ENCODE measurements around the gene STAMBPL1. TPM values are rescaled to one million over a fixed set of nuclear protein-coding genes. Genes with fewer than 3 reads are reported as not detected.
"Not testable (repeated sequence)": the region's sequence is repeated elsewhere in the genome, so short reads cannot be mapped to it uniquely, and the experiment has no call there.

Gene STAMBPL1
- total RNA-seq (10 to 100 TPM; 10.2 to 23.9 TPM), polyA plus RNA-seq (ENCODE audit: insufficient read length in 2 of 2) (10 to 100 TPM in 1 of 2 donors, 1 to 10 TPM in 1; 8.4 to 10.4 TPM)
- long read RNA-seq, donor 1, partial matches to known transcripts: 0 of 4 reads
- long read RNA-seq, donor 1, other reads (novel, unspliced or antisense): 0 of 4 reads
- long read RNA-seq, donor 2: 0 reads
- long read RNA-seq, donor 3, partial matches to known transcripts: 0 of 13 reads
- long read RNA-seq, donor 3, other reads (novel, unspliced or antisense): 12 of 13 reads
- long read RNA-seq, donor 4, partial matches to known transcripts: 0 of 4 reads
- long read RNA-seq, donor 4, other reads (novel, unspliced or antisense): 0 of 4 reads

- Histone ChIP-seq H3K36me3 (ENCODE audit: control insufficient read depth, insufficient read depth, low read length) (no peaks in the 10 kb centered on the region), H3K27ac (ENCODE audit: low read depth, low read length) (peak within 1 kb of the TSS; percentile 91), H3K27me3 (ENCODE audit: control insufficient read depth, insufficient read depth, low read length) (peaks cover 3% of the 10 kb centered on the region), H3K4me1 (ENCODE audit: control insufficient read depth, insufficient read depth, low read length) (no peaks in the 10 kb centered on the region), H3K9me3 (ENCODE audit: control insufficient read depth, insufficient read depth, low read length) (no peaks in the 10 kb centered on the region), H3K4me3 (ENCODE audit: low read depth, low read length) (peak within 1 kb of the TSS; percentile 87)
- under 1% methylated on average over 22 of the region's 26 CpGs for WGBS (ENCODE audit: insufficient coverage)
- DNase-seq (ENCODE audit: low read depth in 4 of 6, low spot score in 6 of 6): peak in 5 of 6 donors; percentile 45 to 87 (median 46)
Observed at GRCh38 chr10:88879534-88880281, at the start of gene STAMBPL1. Gene STAMBPL1, plus strand, starts transcription at chr10:88880245. Its CDS starts 21,464 bp downstream, at chr10:88901709.

- Histone ChIP-seq H3K36me3 (ENCODE audit: control insufficient read depth, insufficient read depth, low read length) (no peaks in the 10 kb centered on the region), H3K9me3 (ENCODE audit: control insufficient read depth, insufficient read depth, low read length) (no peaks in the 10 kb centered on the region), H3K27me3 (ENCODE audit: control insufficient read depth, insufficient read depth, low read length) (no peaks in the 10 kb centered on the region), H3K27ac (ENCODE audit: low read depth, low read length) (no peak overlapping the region), H3K4me3 (ENCODE audit: low read depth, low read length) (no peak overlapping the region), H3K4me1 (ENCODE audit: control insufficient read depth, insufficient read depth, low read length) (no peaks in the 10 kb centered on the region)
- WGBS (ENCODE audit: insufficient coverage): 77% methylated on average over 6 of the region's 9 CpGs
- no peak for DNase-seq (ENCODE audit: low read depth in 4 of 6, low spot score in 6 of 6)
Observed at GRCh38 chr10:88830643-88831268, 49.3 kb upstream of the STAMBPL1 start.

GRCh38 chr10:88831709-88832108 lies 48.3 kb upstream of the STAMBPL1 start:
- Histone ChIP-seq H3K4me1 (ENCODE audit: control insufficient read depth, insufficient read depth, low read length) (no peaks in the 10 kb centered on the region), H3K27me3 (ENCODE audit: control insufficient read depth, insufficient read depth, low read length) (no peaks in the 10 kb centered on the region), H3K36me3 (ENCODE audit: control insufficient read depth, insufficient read depth, low read length) (no peaks in the 10 kb centered on the region), H3K27ac (ENCODE audit: low read depth, low read length) (no peak overlapping the region), H3K9me3 (ENCODE audit: control insufficient read depth, insufficient read depth, low read length) (no peaks in the 10 kb centered on the region), H3K4me3 (ENCODE audit: low read depth, low read length) (no peak overlapping the region)
- WGBS (ENCODE audit: insufficient coverage): 73% methylated on average over 4 of the region's 8 CpGs
- no peak for DNase-seq (ENCODE audit: low read depth in 4 of 6, low spot score in 6 of 6)

GRCh38 chr10:88832376-88832775 lies 47.7 kb upstream of the STAMBPL1 start:
- no peaks in the 10 kb centered on the region for H3K27me3 ChIP-seq (ENCODE audit: control insufficient read depth, insufficient read depth, low read length)

GRCh38 chr10:88833156-88833555 lies 46.9 kb upstream of the STAMBPL1 start:
- DNase-seq (ENCODE audit: low read depth in 4 of 6, low spot score in 6 of 6): no peak
- no CpG with 5 or more reads among the region's 2 CpGs for WGBS (ENCODE audit: insufficient coverage)

More at GRCh38 chr10:88832376-88832775, 47.7 kb upstream of the STAMBPL1 start:
- Histone ChIP-seq H3K9me3 (ENCODE audit: control insufficient read depth, insufficient read depth, low read length) (no peaks in the 10 kb centered on the region), H3K4me1 (ENCODE audit: control insufficient read depth, insufficient read depth, low read length) (no peaks in the 10 kb centered on the region), H3K27ac (ENCODE audit: low read depth, low read length) (no peak overlapping the region), H3K36me3 (ENCODE audit: control insufficient read depth, insufficient read depth, low read length) (no peaks in the 10 kb centered on the region), H3K4me3 (ENCODE audit: low read depth, low read length) (no peak overlapping the region)
- no peak for DNase-seq (ENCODE audit: low read depth in 4 of 6, low spot score in 6 of 6)

GRCh38 chr10:88833723-88834122 lies 46.3 kb upstream of the STAMBPL1 start:
- no peak for DNase-seq (ENCODE audit: low read depth in 4 of 6, low spot score in 6 of 6)

More at GRCh38 chr10:88833156-88833555, 46.9 kb upstream of the STAMBPL1 start:
- Histone ChIP-seq H3K4me3 (ENCODE audit: low read depth, low read length) (no peak overlapping the region), H3K9me3 (ENCODE audit: control insufficient read depth, insufficient read depth, low read length) (no peaks in the 10 kb centered on the region), H3K27me3 (ENCODE audit: control insufficient read depth, insufficient read depth, low read length) (no peaks in the 10 kb centered on the region), H3K4me1 (ENCODE audit: control insufficient read depth, insufficient read depth, low read length) (no peaks in the 10 kb centered on the region), H3K36me3 (ENCODE audit: control insufficient read depth, insufficient read depth, low read length) (no peaks in the 10 kb centered on the region), H3K27ac (ENCODE audit: low read depth, low read length) (no peak overlapping the region)

GRCh38 chr10:88835096-88835909 lies 44.7 kb upstream of the STAMBPL1 start:
- Histone ChIP-seq H3K36me3 (ENCODE audit: control insufficient read depth, insufficient read depth, low read length) (no peaks in the 10 kb centered on the region), H3K9me3 (ENCODE audit: control insufficient read depth, insufficient read depth, low read length) (no peaks in the 10 kb centered on the region), H3K27me3 (ENCODE audit: control insufficient read depth, insufficient read depth, low read length) (no peaks in the 10 kb centered on the region), H3K4me3 (ENCODE audit: low read depth, low read length) (no peak overlapping the region), H3K4me1 (ENCODE audit: control insufficient read depth, insufficient read depth, low read length) (no peaks in the 10 kb centered on the region), H3K27ac (ENCODE audit: low read depth, low read length) (no peak overlapping the region)
- peak; percentile 36 to 96 (median 68) for DNase-seq (ENCODE audit: low read depth in 4 of 6, low spot score in 6 of 6)
- WGBS (ENCODE audit: insufficient coverage): 0% methylated on average over 6 of the region's 10 CpGs

More at GRCh38 chr10:88833723-88834122, 46.3 kb upstream of the STAMBPL1 start:
- H3K4me3 ChIP-seq (ENCODE audit: low read depth, low read length): no peak overlapping the region
- no peaks in the 10 kb centered on the region for H3K9me3 ChIP-seq (ENCODE audit: control insufficient read depth, insufficient read depth, low read length)
- H3K27ac ChIP-seq (ENCODE audit: low read depth, low read length): no peak overlapping the region
- H3K36me3 ChIP-seq (ENCODE audit: control insufficient read depth, insufficient read depth, low read length): no peaks in the 10 kb centered on the region
- no peaks in the 10 kb centered on the region for H3K4me1 ChIP-seq (ENCODE audit: control insufficient read depth, insufficient read depth, low read length)
- 60% methylated on average over 1 of the region's 2 CpGs for whole genome bisulfite sequencing (ENCODE audit: insufficient coverage)
- no peaks in the 10 kb centered on the region for H3K27me3 ChIP-seq (ENCODE audit: control insufficient read depth, insufficient read depth, low read length)

- Histone ChIP-seq H3K27me3 (ENCODE audit: control insufficient read depth, insufficient read depth, low read length) (no peaks in the 10 kb centered on the region), H3K4me1 (ENCODE audit: control insufficient read depth, insufficient read depth, low read length) (no peaks in the 10 kb centered on the region)
- no CpG with 5 or more reads among the region's 2 CpGs for WGBS (ENCODE audit: insufficient coverage)
Observed at GRCh38 chr10:88835910-88836221, 44.2 kb upstream of the STAMBPL1 start.

GRCh38 chr10:88837632-88838031 lies 42.4 kb upstream of the STAMBPL1 start:
- not testable (repeated sequence) for H3K4me3 ChIP-seq (ENCODE audit: low read depth, low read length); H3K27ac ChIP-seq (ENCODE audit: low read depth, low read length); H3K4me1 ChIP-seq (ENCODE audit: control insufficient read depth, insufficient read depth, low read length); H3K9me3 ChIP-seq (ENCODE audit: control insufficient read depth, insufficient read depth, low read length); DNase-seq (ENCODE audit: low read depth in 4 of 6, low spot score in 6 of 6); H3K27me3 ChIP-seq (ENCODE audit: control insufficient read depth, insufficient read depth, low read length); H3K36me3 ChIP-seq (ENCODE audit: control insufficient read depth, insufficient read depth, low read length)

More at GRCh38 chr10:88835910-88836221, 44.2 kb upstream of the STAMBPL1 start:
- H3K4me3 ChIP-seq (ENCODE audit: low read depth, low read length): no peak overlapping the region
- no peaks in the 10 kb centered on the region for H3K9me3 ChIP-seq (ENCODE audit: control insufficient read depth, insufficient read depth, low read length)
- no peak overlapping the region for H3K27ac ChIP-seq (ENCODE audit: low read depth, low read length)
- no peaks in the 10 kb centered on the region for H3K36me3 ChIP-seq (ENCODE audit: control insufficient read depth, insufficient read depth, low read length)
- DNase-seq (ENCODE audit: low read depth in 4 of 6, low spot score in 6 of 6): no peak

Measured in spinal cord (tissue), 10 donors.